Tibial nerve (tissue), 3 donors: ENCODE data around the gene CLTCL1.

Experiments used
- CTCF ChIP-seq, 5 experiments: fragments of 200-600 bp in 3 of 5; fragments of 450-650 bp in 2 of 5; sonication (generic) in 3 of 5; IDR thresholded peaks; one replicate each; pipeline ENCODE4 v1.5.1; 2016 to 2019; ENCODE audit warnings: antibody characterized with exemption in 5 of 5, mild to moderate bottlenecking in 3 of 5, moderate library complexity in 2 of 5
- POLR2A ChIP-seq, 2 donors: fragments of 450-650 bp; IDR thresholded peaks; one replicate each; pipeline ENCODE4 v1.6.1; 2017; ENCODE audit warnings: antibody characterized with exemption in 2 of 2, mild to moderate bottlenecking in 2 of 2, moderate library complexity in 2 of 2

GRCh38 chr22:19253143-19253542 lies 38.4 kb downstream of the CLTCL1 start:
- TF ChIP-seq POLR2A (IDR thresholded peaks at IDR 0.05) (no peak), CTCF (IDR thresholded peaks at IDR 0.05) (no peak)
